ENCODE results near the gene TRIB2.

TRIB2 gene

GRCh38 chr2:12742891-12743290, 26.2 kb downstream of the TRIB2 start:
- Histone ChIP-seq H3K27ac (no peak overlapping the region), H3K36me3 (replicated peaks) (peaks cover 24% of the 10 kb centered on the region), H3K4me3 (ENCODE audit: low read depth, low read length) (no peak overlapping the region), H3K27me3 (replicated peaks) (no peaks in the 10 kb centered on the region)
- no peak for TF ChIP-seq CTCF (IDR thresholded peaks at IDR 0.05; ENCODE audit: low read depth, low read length, missing control alignments)
- in situ Hi-C loops (cut with HindIII; ENCODE audit: low pct_ligation_motif_present, low sequenced_read_pairs): no loop called here
- DNase-seq: no peak

GRCh38 chr2:12750166-12750905, 33.6 kb downstream of the TRIB2 start:
- no peak for DNase-seq
- Histone ChIP-seq H3K4me3 (ENCODE audit: low read depth, low read length) (no peak overlapping the region), H3K27ac (no peak overlapping the region), H3K27me3 (replicated peaks) (no peaks in the 10 kb centered on the region), H3K36me3 (replicated peaks) (no peaks in the 10 kb centered on the region)
- in situ Hi-C loops (cut with HindIII; ENCODE audit: low pct_ligation_motif_present, low sequenced_read_pairs): no loop called here
- no peak for TF ChIP-seq CTCF (IDR thresholded peaks at IDR 0.05; ENCODE audit: low read depth, low read length, missing control alignments)

GRCh38 chr2:12754643-12755042, 37.9 kb downstream of the TRIB2 start:
- DNase-seq: no peak
- in situ Hi-C loops (cut with HindIII; ENCODE audit: low pct_ligation_motif_present, low sequenced_read_pairs): no loop called here
- no peak overlapping the region for H3K4me3 ChIP-seq (ENCODE audit: low read depth, low read length)
- no peak for TF ChIP-seq CTCF (IDR thresholded peaks at IDR 0.05; ENCODE audit: low read depth, low read length, missing control alignments)
- no peak overlapping the region for H3K27ac ChIP-seq
- no peaks in the 10 kb centered on the region for H3K27me3 ChIP-seq (replicated peaks)
- no peaks in the 10 kb centered on the region for H3K36me3 ChIP-seq (replicated peaks)

- no peak for DNase-seq
- in situ Hi-C loops (cut with HindIII; ENCODE audit: low pct_ligation_motif_present, low sequenced_read_pairs): no loop called here
- TF ChIP-seq CTCF (IDR thresholded peaks at IDR 0.05; ENCODE audit: low read depth, low read length, missing control alignments): no peak
- H3K4me3 ChIP-seq (ENCODE audit: low read depth, low read length): no peak overlapping the region
- H3K36me3 ChIP-seq (replicated peaks): no peaks in the 10 kb centered on the region
- no peak overlapping the region for H3K27ac ChIP-seq
- H3K27me3 ChIP-seq (replicated peaks): no peaks in the 10 kb centered on the region
Observed at GRCh38 chr2:12755384-12755783, 38.6 kb downstream of the TRIB2 start.

- Histone ChIP-seq H3K4me3 (ENCODE audit: low read depth, low read length) (no peak overlapping the region), H3K36me3 (replicated peaks) (no peaks in the 10 kb centered on the region), H3K27me3 (replicated peaks) (no peaks in the 10 kb centered on the region), H3K27ac (peak overlapping the region; percentile 32)
- DNase-seq: peak; percentile 57
- no peak for TF ChIP-seq CTCF (IDR thresholded peaks at IDR 0.05; ENCODE audit: low read depth, low read length, missing control alignments)
- in situ Hi-C loops (cut with HindIII; ENCODE audit: low pct_ligation_motif_present, low sequenced_read_pairs): no loop called here
Observed at GRCh38 chr2:12759248-12759647, 42.5 kb downstream of the TRIB2 start.

GRCh38 chr2:12761104-12761503, 44.4 kb downstream of the TRIB2 start:
- no peak overlapping the region for H3K27ac ChIP-seq
- H3K4me3 ChIP-seq (ENCODE audit: low read depth, low read length): no peak overlapping the region
- DNase-seq: no peak
- in situ Hi-C loops (cut with HindIII; ENCODE audit: low pct_ligation_motif_present, low sequenced_read_pairs): no loop called here
- H3K27me3 ChIP-seq (replicated peaks): no peaks in the 10 kb centered on the region
- no peak for TF ChIP-seq CTCF (IDR thresholded peaks at IDR 0.05; ENCODE audit: low read depth, low read length, missing control alignments)
- H3K36me3 ChIP-seq (replicated peaks): no peaks in the 10 kb centered on the region

Measured in brain microvascular endothelial cell (primary cell).